GM18873 (cell line): Measurements from ENCODE around the gene DDIT4.
A peak's percentile ranks its signal among the peaks of the same experiment; 100 is the strongest.
"Not testable (repeated sequence)": the region's sequence is repeated elsewhere in the genome, so short reads cannot be mapped to it uniquely, and the experiment has no call there.

Experiments
- ATAC-seq: cut with Tn5 transposase; IDR thresholded peaks from one replicate; pipeline ENCODE4 v1.9.1; 2021; ENCODE audit warnings: mild to moderate bottlenecking, moderate library complexity, moderate number of reproducible peaks; ENCODE audit not compliant: unreplicated experiment, low FRiP score

DDIT4 gene

GRCh38 chr10:72273410-72274212 lies at the start of gene DDIT4:
Gene DDIT4, plus strand, starts transcription at chr10:72273924. Its CDS starts 293 bp downstream, at chr10:72274217.
- peak; percentile 80 for ATAC-seq

GRCh38 chr10:72224191-72224590 lies 49.5 kb upstream of the DDIT4 start:
- not testable (repeated sequence) for ATAC-seq

GRCh38 chr10:72226418-72227027 lies 47.2 kb upstream of the DDIT4 start:
- ATAC-seq = no peak

- ATAC-seq = no peak
Measured at GRCh38 chr10:72227826-72228225, 45.9 kb upstream of the DDIT4 start.

- ATAC-seq = no peak
Measured at GRCh38 chr10:72228318-72228751, 45.4 kb upstream of the DDIT4 start.

- ATAC-seq = no peak
Measured at GRCh38 chr10:72229261-72230251, 44.2 kb upstream of the DDIT4 start.

GRCh38 chr10:72233621-72234020 lies 40.1 kb upstream of the DDIT4 start:
- ATAC-seq = no peak

- no peak for ATAC-seq
Measured at GRCh38 chr10:72234560-72235095, 39.1 kb upstream of the DDIT4 start.

- ATAC-seq = no peak
Measured at GRCh38 chr10:72235544-72236279, 38.0 kb upstream of the DDIT4 start.

GRCh38 chr10:72238392-72239175 lies 35.1 kb upstream of the DDIT4 start:
- ATAC-seq = no peak

GRCh38 chr10:72239409-72239808 lies 34.3 kb upstream of the DDIT4 start:
- no peak for ATAC-seq

- ATAC-seq = no peak
Measured at GRCh38 chr10:72240371-72240770, 33.4 kb upstream of the DDIT4 start.

- no peak for ATAC-seq
Measured at GRCh38 chr10:72241691-72242252, 32.0 kb upstream of the DDIT4 start.

- no peak for ATAC-seq
Measured at GRCh38 chr10:72242675-72243074, 31.0 kb upstream of the DDIT4 start.

GRCh38 chr10:72243822-72244437 lies 29.8 kb upstream of the DDIT4 start:
- ATAC-seq = no peak

GRCh38 chr10:72244573-72245038 lies 29.1 kb upstream of the DDIT4 start:
- no peak for ATAC-seq

- ATAC-seq = no peak
Measured at GRCh38 chr10:72245949-72246525, 27.7 kb upstream of the DDIT4 start.
